Liver (tissue), 3 donors: ENCODE results near the gene PTTG1IP.

Experiments
- ATF3 ChIP-seq: IDR thresholded peaks from 2 replicates; pipeline ENCODE4 v1.6.1; 2016; ENCODE audit warnings: antibody characterized with exemption
- CTCF ChIP-seq: fragments of 150-350 bp; IDR thresholded peaks from 2 replicates; pipeline ENCODE4 v1.5.1; 2017; ENCODE audit warnings: improper control_type of control experiment, low read depth, low read length; ENCODE audit not compliant: missing input control
- FOXA1 ChIP-seq: IDR thresholded peaks from 2 replicates; pipeline ENCODE4 v1.6.1; 2016; ENCODE audit warnings: antibody characterized with exemption
- GABPA ChIP-seq, 2 donors: IDR thresholded peaks in 1 of 2; conservative IDR thresholded peaks in 1 of 2; 2 replicates each; pipeline ENCODE4 v1.6.1; 2016; ENCODE audit warnings: antibody characterized with exemption in 2 of 2, mild to moderate bottlenecking in 1 of 2, moderate library complexity in 1 of 2
- HNF4A ChIP-seq, 2 donors: conservative IDR thresholded peaks; 2 replicates each; pipeline ENCODE4 v1.6.1; 2016; ENCODE audit warnings: antibody characterized with exemption in 2 of 2, mild to moderate bottlenecking in 2 of 2
- HNF4G ChIP-seq: IDR thresholded peaks from 2 replicates; pipeline ENCODE4 v1.6.1; 2016; ENCODE audit warnings: antibody characterized with exemption
- MAX ChIP-seq: IDR thresholded peaks from 2 replicates; pipeline ENCODE4 v1.6.1; 2016; ENCODE audit warnings: antibody characterized with exemption
- RAD21 ChIP-seq, 2 donors: IDR thresholded peaks; 2 replicates each; pipeline ENCODE4 v1.6.1; 2016; ENCODE audit warnings: antibody characterized with exemption in 2 of 2, mild to moderate bottlenecking in 2 of 2
- RXRA ChIP-seq, 2 donors: IDR thresholded peaks; 2 replicates each; pipeline ENCODE4 v1.6.1; 2017 to 2018; ENCODE audit warnings: antibody characterized with exemption in 2 of 2, mild to moderate bottlenecking in 1 of 2
- SP1 ChIP-seq: IDR thresholded peaks from 2 replicates; pipeline ENCODE4 v1.6.1; 2018; ENCODE audit warnings: antibody characterized with exemption, mild to moderate bottlenecking
- TAF1 ChIP-seq: conservative IDR thresholded peaks from 2 replicates; pipeline ENCODE4 v1.6.1; 2016; ENCODE audit warnings: antibody characterized with exemption, mild to moderate bottlenecking
- YY1 ChIP-seq: IDR thresholded peaks from 2 replicates; pipeline ENCODE4 v1.6.1; 2016; ENCODE audit warnings: antibody characterized with exemption, mild to moderate bottlenecking
- TF ChIP-seq, protein P1 (sequence below): IDR thresholded peaks from 2 replicates; pipeline ENCODE4 v1.6.1; 2016; ENCODE audit warnings: antibody characterized with exemption, mild to moderate bottlenecking
- donor health status: healthy.
- donor health status: healthy.

GRCh38 chr21:44854391-44854663 lies 19.2 kb downstream of the PTTG1IP start:
- TF ChIP-seq HNF4A (conservative IDR thresholded peaks at IDR 0.05) (no peak), ATF3 (no peak), CTCF (no peak), RAD21 (IDR thresholded peaks at IDR 0.05) (no peak), FOXA1 (no peak), RXRA (IDR thresholded peaks at IDR 0.05) (no peak), GABPA (IDR thresholded peaks at IDR 0.05 in 1 of 2, conservative IDR thresholded peaks at IDR 0.05 in 1 of 2) (no peak), HNF4G (no peak), MAX (no peak), YY1 (no peak), SP1 (no peak), TAF1 (no peak)
- TF ChIP-seq, protein P1, sequence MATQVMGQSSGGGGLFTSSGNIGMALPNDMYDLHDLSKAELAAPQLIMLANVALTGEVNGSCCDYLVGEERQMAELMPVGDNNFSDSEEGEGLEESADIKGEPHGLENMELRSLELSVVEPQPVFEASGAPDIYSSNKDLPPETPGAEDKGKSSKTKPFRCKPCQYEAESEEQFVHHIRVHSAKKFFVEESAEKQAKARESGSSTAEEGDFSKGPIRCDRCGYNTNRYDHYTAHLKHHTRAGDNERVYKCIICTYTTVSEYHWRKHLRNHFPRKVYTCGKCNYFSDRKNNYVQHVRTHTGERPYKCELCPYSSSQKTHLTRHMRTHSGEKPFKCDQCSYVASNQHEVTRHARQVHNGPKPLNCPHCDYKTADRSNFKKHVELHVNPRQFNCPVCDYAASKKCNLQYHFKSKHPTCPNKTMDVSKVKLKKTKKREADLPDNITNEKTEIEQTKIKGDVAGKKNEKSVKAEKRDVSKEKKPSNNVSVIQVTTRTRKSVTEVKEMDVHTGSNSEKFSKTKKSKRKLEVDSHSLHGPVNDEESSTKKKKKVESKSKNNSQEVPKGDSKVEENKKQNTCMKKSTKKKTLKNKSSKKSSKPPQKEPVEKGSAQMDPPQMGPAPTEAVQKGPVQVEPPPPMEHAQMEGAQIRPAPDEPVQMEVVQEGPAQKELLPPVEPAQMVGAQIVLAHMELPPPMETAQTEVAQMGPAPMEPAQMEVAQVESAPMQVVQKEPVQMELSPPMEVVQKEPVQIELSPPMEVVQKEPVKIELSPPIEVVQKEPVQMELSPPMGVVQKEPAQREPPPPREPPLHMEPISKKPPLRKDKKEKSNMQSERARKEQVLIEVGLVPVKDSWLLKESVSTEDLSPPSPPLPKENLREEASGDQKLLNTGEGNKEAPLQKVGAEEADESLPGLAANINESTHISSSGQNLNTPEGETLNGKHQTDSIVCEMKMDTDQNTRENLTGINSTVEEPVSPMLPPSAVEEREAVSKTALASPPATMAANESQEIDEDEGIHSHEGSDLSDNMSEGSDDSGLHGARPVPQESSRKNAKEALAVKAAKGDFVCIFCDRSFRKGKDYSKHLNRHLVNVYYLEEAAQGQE, result no peak
